PC-9 (cell line): ENCODE results near the gene SCO1.

Source experiments
- CTCF ChIP-seq: fragments of 200-600 bp; sonication (generic); conservative IDR thresholded peaks from 2 replicates; pipeline ENCODE4 v1.6.1; 2017; ENCODE audit warnings: mixed run types, antibody characterized with exemption, mild to moderate bottlenecking, moderate library complexity
- EZH2 ChIP-seq: fragments of 200-600 bp; sonication (generic); IDR thresholded peaks from 2 replicates; pipeline ENCODE4 v1.8.0; 2017; ENCODE audit warnings: antibody characterized with exemption, low read depth

GRCh38 chr17:10735251-10735650 lies 37.9 kb upstream of the SCO1 start:
- TF ChIP-seq CTCF (no peak), EZH2 (no peak)
